Ramos (cell line): ENCODE results near the gene SYVN1.

Experiments
- in situ Hi-C: fragments of 300-500 bp; cut with MboI; formaldehyde crosslinking; loops from one replicate; pipeline ENCODE4 v1.14.3; 2022; ENCODE audit warnings: low sequenced_read_pairs; ENCODE audit not compliant: unreplicated experiment

SYVN1 gene

GRCh38 chr11:65102142-65103095 is 31.9 kb downstream of the SYVN1 start:
- in situ Hi-C loops, result no loop called here

GRCh38 chr11:65100674-65101350 is 33.5 kb downstream of the SYVN1 start:
- in situ Hi-C loops, result no loop called here

GRCh38 chr11:65096926-65097325 is 37.4 kb downstream of the SYVN1 start:
- in situ Hi-C loops, result no loop called here

GRCh38 chr11:65095974-65096806 is 38.1 kb downstream of the SYVN1 start, which contains the start of gene VPS51:
TSS of gene VPS51 (plus strand) at chr11:65096214. CDS start at chr11:65096251, 37 bp downstream.
- in situ Hi-C loops, result no loop called here

GRCh38 chr11:65095427-65095826 is 38.9 kb downstream of the SYVN1 start:
- in situ Hi-C loops, result no loop called here

- in situ Hi-C loops, result no loop called here
Measured at GRCh38 chr11:65090628-65091027, 43.7 kb downstream of the SYVN1 start.

GRCh38 chr11:65089621-65090020 is 44.7 kb downstream of the SYVN1 start:
- in situ Hi-C loops, result no loop called here

GRCh38 chr11:65087827-65088226 is 46.5 kb downstream of the SYVN1 start:
- in situ Hi-C loops, result no loop called here

- in situ Hi-C loops, result no loop called here
Measured at GRCh38 chr11:65087216-65087615, 47.1 kb downstream of the SYVN1 start.

GRCh38 chr11:65086809-65087208 is 47.5 kb downstream of the SYVN1 start:
- in situ Hi-C loops, result no loop called here

GRCh38 chr11:65085446-65085845 is 48.9 kb downstream of the SYVN1 start:
- in situ Hi-C loops, result no loop called here

- in situ Hi-C loops, result no loop called here
Measured at GRCh38 chr11:65084598-65085375, 49.5 kb downstream of the SYVN1 start.

- in situ Hi-C loops, result no loop called here
Measured at GRCh38 chr11:65083834-65084597, 50.3 kb downstream of the SYVN1 start, which contains the start of the genes CDCA5 and ZFPL1. TSS of gene CDCA5 (minus strand) at chr11:65084040. CDS start at chr11:65083978, 62 bp downstream. TSS of gene ZFPL1 (plus strand) at chr11:65084222. CDS start at chr11:65084699, 477 bp downstream.

GRCh38 chr11:65083134-65083833 is 51.0 kb downstream of the SYVN1 start:
- in situ Hi-C loops, result no loop called here

GRCh38 chr11:65078786-65079342 is 55.5 kb downstream of the SYVN1 start:
- in situ Hi-C loops, result no loop called here

GRCh38 chr11:65078151-65078550 is 56.2 kb downstream of the SYVN1 start:
- in situ Hi-C loops, result no loop called here

GRCh38 chr11:65077451-65077850 is 56.9 kb downstream of the SYVN1 start:
- in situ Hi-C loops, result no loop called here
